ENCODE measurements around the gene RAB20.
A peak's percentile ranks its signal among the peaks of the same experiment; 100 is the strongest.

Gene RAB20

DNA sequence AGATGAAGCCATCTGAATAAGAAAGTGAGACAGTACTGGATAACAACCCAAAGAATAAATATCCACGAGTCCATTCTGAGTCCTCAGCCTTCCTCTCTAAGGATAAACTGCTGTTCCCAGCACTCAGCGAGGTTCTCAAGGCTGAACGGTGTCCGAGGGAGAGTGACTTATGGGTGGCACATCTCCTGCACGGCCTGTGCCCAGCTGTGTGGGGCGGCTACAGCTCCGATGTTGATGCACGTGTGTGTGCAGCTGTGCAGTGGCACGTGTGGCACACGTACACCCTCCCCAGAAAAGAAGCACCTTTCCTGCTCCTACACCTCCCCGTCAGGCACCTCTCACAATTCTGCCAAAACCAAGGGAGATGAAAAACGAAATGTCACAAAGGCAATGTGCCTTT, 45.0 kb downstream of the RAB20 start:
- no peak overlapping the region for H3K27ac ChIP-seq
- TF ChIP-seq ZFX (IDR thresholded peaks at IDR 0.05) = no peak
- TF ChIP-seq CTCF (conservative IDR thresholded peaks at IDR 0.05) = no peak

DNA sequence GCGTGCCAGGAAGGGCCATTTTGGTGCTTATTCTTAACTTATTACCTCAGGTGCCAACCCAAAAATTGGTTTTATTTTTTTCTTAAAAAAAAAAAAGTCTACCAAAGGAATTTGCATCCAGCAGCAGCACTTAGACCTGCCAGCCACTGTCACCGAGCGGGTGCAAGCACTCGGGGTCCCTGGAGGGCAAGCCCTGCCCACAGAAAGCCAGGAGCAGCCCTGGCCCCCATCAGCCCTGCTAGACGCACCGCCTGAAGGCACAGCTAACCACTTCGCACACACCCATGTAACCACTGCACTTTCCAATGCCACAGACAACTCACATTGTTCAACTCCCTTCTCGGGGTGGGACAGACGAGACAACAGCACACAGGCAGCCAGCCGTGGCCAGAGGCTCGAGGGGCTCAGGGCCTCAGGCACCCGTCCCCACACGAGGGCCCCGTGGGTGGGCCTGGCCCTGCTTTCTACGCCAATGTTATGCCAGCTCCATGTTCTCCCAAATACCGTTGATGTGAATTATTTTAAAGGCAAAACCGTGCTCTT, 49.3 kb downstream of the RAB20 start:
- no peak overlapping the region for H3K27ac ChIP-seq
- no peak for TF ChIP-seq CTCF (conservative IDR thresholded peaks at IDR 0.05)
- TF ChIP-seq ZFX (IDR thresholded peaks at IDR 0.05) = no peak

DNA sequence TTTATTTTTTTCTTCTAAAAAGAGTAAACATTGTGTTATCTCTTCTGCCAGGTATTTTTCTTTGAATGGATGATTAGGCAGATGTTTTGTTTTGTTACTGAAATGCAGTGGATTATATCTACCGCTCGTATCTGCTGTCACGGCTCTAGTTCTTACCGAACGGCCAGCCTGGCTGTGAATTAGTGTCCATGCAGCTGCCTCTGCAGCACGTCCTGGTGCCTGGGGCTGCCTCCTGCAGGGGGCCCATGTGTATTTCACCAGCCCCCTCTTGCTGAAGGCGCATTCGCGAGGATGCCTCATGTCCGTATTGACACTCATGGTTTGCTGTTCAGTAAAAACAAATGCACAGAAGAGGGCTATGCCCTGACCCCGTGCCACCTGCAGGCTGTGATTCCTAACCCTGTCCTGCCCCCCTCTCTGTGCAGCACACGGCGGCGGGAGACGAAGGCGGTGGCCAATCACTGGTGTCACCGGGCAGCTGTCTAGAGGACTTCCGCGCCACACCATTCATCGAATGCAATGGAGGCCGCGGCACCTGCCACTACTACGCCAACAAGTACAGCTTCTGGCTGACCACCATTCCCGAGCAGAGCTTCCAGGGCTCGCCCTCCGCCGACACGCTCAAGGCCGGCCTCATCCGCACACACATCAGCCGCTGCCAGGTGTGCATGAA, 49.9 kb downstream of the RAB20 start:
- TF ChIP-seq ZFX (IDR thresholded peaks at IDR 0.05) = no peak
- no peak for TF ChIP-seq CTCF (conservative IDR thresholded peaks at IDR 0.05)

DNA sequence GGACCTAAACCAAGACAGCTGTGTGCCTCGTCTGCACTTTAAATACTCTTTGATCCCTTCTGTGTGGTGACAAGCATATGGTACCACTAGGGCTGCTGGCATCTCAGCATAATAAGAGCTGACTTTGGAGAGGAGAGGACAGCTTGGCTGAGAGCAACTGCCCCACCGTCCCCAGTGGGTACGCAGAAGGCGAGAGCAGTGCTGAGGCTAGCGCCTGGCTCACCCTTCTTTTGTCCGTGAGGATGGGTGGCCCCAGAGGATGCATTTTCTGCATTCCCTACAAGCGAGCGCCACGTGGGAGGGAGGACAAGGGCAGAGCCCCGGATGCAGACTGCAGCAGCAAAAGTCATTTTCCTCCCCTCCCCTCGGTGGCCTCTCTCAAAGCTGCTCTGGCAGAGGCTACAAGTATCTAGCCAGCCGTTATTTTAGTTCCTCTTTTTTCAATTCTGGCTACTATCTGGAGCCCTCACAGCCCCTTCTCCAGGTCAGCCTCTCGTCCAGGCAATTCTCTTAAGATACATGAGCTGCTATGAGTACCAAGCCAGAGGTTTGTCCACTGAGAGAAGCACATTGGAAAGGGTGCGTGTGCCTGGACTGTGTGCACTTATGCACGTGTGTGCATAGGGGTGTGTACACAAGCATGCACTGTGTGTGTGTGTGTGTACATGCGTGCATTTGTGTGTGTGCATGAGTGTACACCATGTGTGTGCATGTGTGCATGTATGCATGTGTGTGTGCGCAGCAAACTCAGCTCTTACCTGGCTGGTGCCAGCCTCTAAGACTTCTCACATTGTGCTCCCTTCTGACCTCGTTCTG, 51.3 kb downstream of the RAB20 start:
- no peak overlapping the region for H3K27ac ChIP-seq
- TF ChIP-seq ZFX (IDR thresholded peaks at IDR 0.05) (no peak), CTCF (conservative IDR thresholded peaks at IDR 0.05) (no peak)

More for the DNA sequence above, 49.9 kb downstream of the RAB20 start:
- H3K27ac ChIP-seq = no peak overlapping the region

DNA sequence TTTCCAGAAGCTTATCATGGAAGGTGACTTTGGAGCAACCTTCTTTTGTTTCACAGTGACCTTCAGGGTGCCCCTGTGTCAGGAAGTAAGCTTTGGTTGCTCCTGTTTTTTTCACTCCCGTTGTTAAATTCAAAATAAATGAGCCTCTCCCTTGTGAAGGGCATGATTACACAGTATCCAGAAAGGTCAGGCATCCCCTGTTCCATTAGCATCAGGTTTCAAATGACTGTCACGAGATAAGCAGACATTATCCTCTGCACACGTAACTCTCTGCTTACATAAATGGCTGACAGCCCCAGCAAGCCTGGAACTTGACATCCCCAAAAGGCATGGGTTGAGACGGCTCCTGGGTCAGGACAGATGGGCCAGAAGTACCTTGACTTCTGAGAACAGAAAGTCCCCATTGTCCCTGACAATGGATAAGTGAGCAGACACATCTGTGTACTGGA, 52.0 kb downstream of the RAB20 start:
- H3K27ac ChIP-seq = no peak overlapping the region; the same call in 1 of the 2 replicates
- TF ChIP-seq CTCF (conservative IDR thresholded peaks at IDR 0.05) (no peak), ZFX (IDR thresholded peaks at IDR 0.05) (no peak)

DNA sequence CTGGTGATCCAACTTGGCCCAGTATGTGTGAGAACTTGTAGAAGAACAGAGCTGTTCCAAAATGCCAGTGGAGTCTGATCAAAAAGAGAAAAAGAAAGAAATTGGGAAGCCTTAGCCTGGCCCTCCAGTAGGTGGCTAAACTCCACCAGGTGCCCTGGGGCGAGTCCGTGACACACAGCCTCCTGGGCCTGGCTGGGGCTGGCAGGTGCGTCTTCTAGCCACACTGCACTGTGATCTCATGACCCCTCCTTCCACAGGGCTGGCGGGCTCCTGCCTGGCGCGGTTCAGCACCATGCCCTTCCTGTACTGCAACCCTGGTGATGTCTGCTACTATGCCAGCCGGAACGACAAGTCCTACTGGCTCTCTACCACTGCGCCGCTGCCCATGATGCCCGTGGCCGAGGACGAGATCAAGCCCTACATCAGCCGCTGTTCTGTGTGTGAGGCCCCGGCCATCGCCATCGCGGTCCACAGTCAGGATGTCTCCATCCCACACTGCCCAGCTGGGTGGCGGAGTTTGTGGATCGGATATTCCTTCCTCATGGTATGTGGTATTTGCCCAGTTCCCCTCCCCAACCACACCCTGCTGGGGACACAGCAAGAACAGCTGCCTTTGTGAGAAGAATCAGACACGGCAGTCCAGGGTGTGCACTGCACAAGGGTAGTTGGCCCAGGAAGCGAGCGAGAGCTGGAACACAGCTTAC, 53.7 kb downstream of the RAB20 start:
- TF ChIP-seq CTCF (conservative IDR thresholded peaks at IDR 0.05) (peak; percentile 68), ZFX (IDR thresholded peaks at IDR 0.05) (no peak)
- H3K27ac ChIP-seq = peak overlapping the region; percentile 97

Data from C4-2B (cell line).